Right atrium auricular region (tissue), 2 donors: ENCODE data around the gene TMC2. TPM values are rescaled to one million over a fixed set of nuclear protein-coding genes. Genes with fewer than 3 reads are reported as not detected.

Experiments used
- DNase-seq: peaks from one replicate; pipeline ENCODE4 v3.0.0-alpha.2; 2019; ENCODE audit warnings: low spot score
- H3K27ac ChIP-seq, 2 donors: fragments of 200-600 bp; sonication (generic); 1 replicate in 1 of 2; 2 replicates in 1 of 2; pipeline ENCODE4 v1.5.1; 2016 to 2019
- H3K27me3 ChIP-seq, 2 donors: fragments of 200-600 bp; sonication (generic); one replicate each; pipeline versions ENCODE4 v1.5.1 to v1.6.0; 2017 to 2019
- H3K36me3 ChIP-seq: fragments of 200-600 bp; sonication (generic); one replicate; pipeline ENCODE4 v1.5.1; 2016
- H3K4me1 ChIP-seq, 2 donors: fragments of 200-600 bp; sonication (generic); one replicate each; pipeline versions ENCODE4 v1.5.1 to v1.6.0; 2017 to 2019
- H3K4me3 ChIP-seq, 2 donors: fragments of 200-600 bp; sonication (generic); 1 replicate in 1 of 2; 2 replicates in 1 of 2; pipeline ENCODE4 v1.5.1; 2017 to 2019; ENCODE audit warnings: mild to moderate bottlenecking in 1 of 2, moderate library complexity in 1 of 2
- H3K9me3 ChIP-seq, 2 donors: fragments of 200-600 bp; sonication (generic); one replicate each; pipeline ENCODE4 v1.5.1; 2019
- CTCF ChIP-seq, 2 donors: fragments of 200-600 bp; sonication (generic); IDR thresholded peaks; one replicate each; pipeline ENCODE4 v1.5.1; 2019; ENCODE audit warnings: antibody characterized with exemption in 2 of 2
- microRNA counts, 2 donors: library from miRNA; unstranded; fragments of <30 nt; microRNA quantifications; one replicate each; lab custom pipeline; 2016 to 2017
- microRNA-seq, 2 donors: library from miRNA; unstranded; fragments of <30 nt; microRNA quantifications; one replicate each; pipeline ENCODE4, GENCODE V29; 2016 to 2017; ENCODE audit warnings: borderline number of aligned reads in 2 of 2, borderline replicate concordance in 1 of 2
- total RNA-seq, 2 donors: library from RNA; depleted of rRNA; stranded (reverse); fragments of >200 nt; gene quantifications; one replicate each; pipeline ENCODE4 v1.1.0, GENCODE V29; 2016

The TMC2 gene
- total RNA-seq, 2 donors from 2014 or later, result not detected

GRCh38 chr20:2688041-2688591 is 151.7 kb downstream of the TMC2 start:
- Histone ChIP-seq H3K36me3 (no peaks in the 10 kb centered on the region), H3K4me3 (no peak overlapping the region), H3K27ac (no peak overlapping the region), H3K27me3 (no peaks in the 10 kb centered on the region), H3K9me3 (no peaks in the 10 kb centered on the region), H3K4me1 (peaks cover 0 to 6% of the 10 kb centered on the region in 2 donors)
- TF ChIP-seq CTCF (IDR thresholded peaks at IDR 0.05), result peak; percentile 40 to 63
- no peak for DNase-seq

DNA sequence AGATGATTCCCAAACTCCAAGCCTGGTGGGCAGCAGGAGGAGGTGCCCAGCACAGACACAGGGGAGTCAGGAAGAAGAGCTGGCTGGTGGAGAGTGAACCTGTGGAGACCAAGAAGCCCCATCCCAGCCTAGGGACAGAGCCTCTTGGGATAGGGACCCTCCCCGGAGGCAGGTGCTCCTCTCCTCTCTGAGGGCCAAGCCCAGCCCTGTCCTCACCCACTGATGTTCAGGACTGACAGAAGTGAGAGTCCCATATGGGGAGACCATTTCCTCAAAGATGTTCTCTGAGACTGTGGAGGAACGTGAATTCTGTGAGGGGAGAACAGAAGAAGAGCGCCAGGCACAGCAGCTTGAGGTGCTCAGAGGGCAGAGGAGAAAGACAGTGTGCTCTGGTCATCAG is 153.8 kb downstream of the TMC2 start:
- no peak for TF ChIP-seq CTCF (IDR thresholded peaks at IDR 0.05)
- H3K4me1 ChIP-seq, result peaks cover 0 to 13% of the 10 kb centered on the region in 2 donors
- no peaks in the 10 kb centered on the region for H3K27me3 ChIP-seq
- H3K36me3 ChIP-seq, result no peaks in the 10 kb centered on the region
- H3K4me3 ChIP-seq, result no peak overlapping the region
- H3K9me3 ChIP-seq, result no peaks in the 10 kb centered on the region
- H3K27ac ChIP-seq, result no peak overlapping the region
- no peak for DNase-seq

DNA sequence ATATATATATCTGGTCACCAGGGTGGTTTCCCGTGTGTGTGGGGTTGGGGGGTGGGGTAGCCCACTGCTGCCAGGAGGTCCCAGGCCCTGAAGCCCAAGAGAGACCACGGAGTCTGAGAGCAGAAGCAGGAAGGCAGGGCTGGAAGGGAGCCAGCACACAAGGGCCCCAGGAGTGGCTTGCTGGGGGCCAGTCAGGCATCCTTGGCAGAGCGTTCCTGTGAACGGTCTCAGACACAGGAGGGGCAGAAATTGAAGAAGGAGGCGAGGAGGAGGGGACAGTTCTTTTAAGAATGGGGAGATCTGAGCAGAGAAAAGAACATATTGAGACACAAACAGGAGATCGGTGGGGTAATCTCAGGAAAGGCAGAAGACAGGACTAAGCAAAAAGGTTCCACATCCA is 154.3 kb downstream of the TMC2 start:
- H3K27ac ChIP-seq, result no peak overlapping the region
- no peak for TF ChIP-seq CTCF (IDR thresholded peaks at IDR 0.05)
- no peak for DNase-seq
- H3K9me3 ChIP-seq, result no peaks in the 10 kb centered on the region
- peaks cover 0 to 13% of the 10 kb centered on the region in 2 donors for H3K4me1 ChIP-seq
- H3K27me3 ChIP-seq, result no peaks in the 10 kb centered on the region
- H3K4me3 ChIP-seq, result no peak overlapping the region
- H3K36me3 ChIP-seq, result no peaks in the 10 kb centered on the region

DNA sequence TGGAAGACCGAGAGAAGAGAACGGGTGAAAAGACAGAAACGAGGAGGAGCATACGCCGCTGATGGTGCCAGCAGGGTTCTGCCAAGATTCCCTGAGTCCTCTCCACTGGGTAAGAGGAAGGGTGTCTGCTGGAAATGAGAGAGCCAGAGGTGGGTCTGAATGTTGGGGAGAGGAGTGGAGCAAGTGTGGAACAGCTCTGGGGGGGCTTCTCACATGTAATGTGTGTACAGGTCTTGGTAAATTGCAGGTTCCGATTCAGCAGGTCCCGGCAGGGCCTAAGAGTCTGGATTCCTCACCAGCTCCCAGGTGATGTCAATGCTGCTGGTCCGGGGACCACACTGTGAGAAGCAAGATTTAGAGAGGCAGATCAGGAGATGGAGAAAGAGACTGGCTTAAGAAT is 154.8 kb downstream of the TMC2 start:
- no peak for DNase-seq
- H3K9me3 ChIP-seq, result no peaks in the 10 kb centered on the region
- no peak for TF ChIP-seq CTCF (IDR thresholded peaks at IDR 0.05)
- H3K4me3 ChIP-seq, result no peak overlapping the region
- no peaks in the 10 kb centered on the region for H3K36me3 ChIP-seq
- H3K27ac ChIP-seq, result no peak overlapping the region
- no peaks in the 10 kb centered on the region for H3K27me3 ChIP-seq
- peaks cover 0 to 13% of the 10 kb centered on the region in 2 donors for H3K4me1 ChIP-seq

MicroRNAs encoded within 50 kb of the gene (microRNA counts, 767-probe panel; counts per million panel counts)
- 0 to 31.0 counts per million in 2 donors for microRNA hsa-miR-1292 (lab: Ali Mortazavi, UCI)

Small RNA genes within 50 kb of the gene (microRNA-seq; reads per million reads assigned to microRNA genes)
- 3.5 to 7.1 reads per million in 2 donors for gene MIR1292

Other genes starting within 250 kb of the TMC2 start
- gene TGM3, start 240.6 kb upstream of the TMC2 start, total RNA-seq, result not detected
- not detected for gene TGM6, start 155.7 kb upstream of the TMC2 start, total RNA-seq
- gene SNRPB, start 65.8 kb upstream of the TMC2 start, total RNA-seq, result 100 to 1,000 TPM in 1 of 2 donors, 10 to 100 TPM in 1; 78.7 to 105 TPM
- 1 to 10 TPM; 5.1 TPM for gene ZNF343, start 27.7 kb upstream of the TMC2 start, total RNA-seq
- gene NOP56, start 116.1 kb downstream of the TMC2 start, total RNA-seq, result 10 to 100 TPM; 30.9 to 47.1 TPM
- 100 to 1,000 TPM; 145 to 217 TPM for gene IDH3B, start 127.6 kb downstream of the TMC2 start, total RNA-seq
- gene EBF4, start 156.2 kb downstream of the TMC2 start, total RNA-seq, result 1 to 10 TPM; 2.5 to 8.5 TPM